Activated CD8-positive, alpha-beta memory T cell treated with anti-CD3 and anti-CD28 coated beads, Interleukin-2, amount 50 U/mL, for 1 hour (primary cell): ENCODE results near the gene INPP4B.
"Not testable (repeated sequence)": the region's sequence is repeated elsewhere in the genome, so short reads cannot be mapped to it uniquely, and the experiment has no call there.

Experiments
- DNase-seq: peaks from one replicate; pipeline ENCODE4 v3.0.0-alpha.2; 2020; ENCODE audit errors: extremely low read depth

INPP4B gene

DNA sequence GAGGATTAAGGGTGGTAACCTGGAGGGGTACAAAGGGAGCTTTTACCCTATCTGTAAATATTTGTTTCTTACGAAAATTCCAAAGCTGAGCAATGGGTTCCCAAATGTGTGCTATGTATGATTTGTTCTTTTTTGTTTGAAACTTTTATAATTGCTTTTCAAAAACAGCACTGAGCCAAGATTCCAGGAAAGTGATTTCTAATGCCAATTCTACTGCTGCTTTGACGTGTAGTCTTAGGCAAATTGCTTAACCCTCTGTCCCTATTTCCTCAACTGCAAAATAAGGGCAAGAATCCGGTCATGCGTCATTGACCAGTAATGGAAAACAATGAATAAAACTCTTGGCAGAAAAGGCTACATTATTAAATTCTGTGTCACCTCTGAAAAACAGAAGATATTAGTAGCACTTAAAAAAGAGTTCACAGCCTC lies 755.0 kb downstream of the INPP4B start:
- DNase-seq, result no peak

- no peak for DNase-seq
Measured at GRCh38 chr4:142088906-142089305, 757.2 kb downstream of the INPP4B start.

- no peak for DNase-seq
Measured at GRCh38 chr4:142085513-142086292, 760.4 kb downstream of the INPP4B start.

DNA sequence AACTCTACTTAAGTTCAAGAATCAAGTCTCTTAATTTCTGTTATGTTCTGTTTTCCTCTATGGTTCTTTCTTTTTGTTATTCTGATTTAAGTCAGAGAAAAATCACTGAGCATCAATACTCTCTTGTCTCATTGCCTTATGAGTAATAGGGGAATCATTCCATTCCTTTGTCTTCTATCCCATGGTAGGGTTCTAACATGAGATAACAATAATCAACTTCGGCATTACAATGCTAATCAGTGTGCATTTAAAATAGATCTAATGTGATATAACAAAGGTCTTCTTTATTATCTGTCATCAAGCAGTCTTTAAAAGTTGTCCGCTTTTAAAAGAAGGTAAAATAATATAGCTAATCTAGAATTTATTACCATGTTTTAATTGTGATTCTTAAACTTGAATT lies 762.8 kb downstream of the INPP4B start:
- DNase-seq, result no peak

- DNase-seq, result no peak
Measured at GRCh38 chr4:142081025-142081424, 765.1 kb downstream of the INPP4B start.

DNA sequence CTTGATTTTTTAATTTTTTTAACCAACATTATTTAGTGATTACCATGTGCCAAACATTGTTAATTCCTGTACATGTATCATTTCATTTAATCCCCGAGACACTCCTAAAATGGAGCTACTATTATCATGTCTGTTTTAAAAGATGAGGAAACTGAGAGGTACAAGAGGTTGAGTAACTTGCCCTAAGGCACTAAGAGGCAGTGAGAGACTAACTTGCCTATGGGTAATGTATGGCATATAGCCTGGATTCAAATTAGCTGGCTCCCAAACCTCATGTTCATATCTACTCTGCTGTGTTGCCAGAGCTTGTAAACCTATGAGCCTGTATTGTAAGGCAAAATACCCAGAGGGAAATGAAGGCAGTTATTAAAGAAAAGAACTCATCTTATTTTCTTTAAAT lies 766.1 kb downstream of the INPP4B start:
- no peak for DNase-seq

- DNase-seq, result no peak
Measured at GRCh38 chr4:142077048-142077447, 769.1 kb downstream of the INPP4B start.

DNA sequence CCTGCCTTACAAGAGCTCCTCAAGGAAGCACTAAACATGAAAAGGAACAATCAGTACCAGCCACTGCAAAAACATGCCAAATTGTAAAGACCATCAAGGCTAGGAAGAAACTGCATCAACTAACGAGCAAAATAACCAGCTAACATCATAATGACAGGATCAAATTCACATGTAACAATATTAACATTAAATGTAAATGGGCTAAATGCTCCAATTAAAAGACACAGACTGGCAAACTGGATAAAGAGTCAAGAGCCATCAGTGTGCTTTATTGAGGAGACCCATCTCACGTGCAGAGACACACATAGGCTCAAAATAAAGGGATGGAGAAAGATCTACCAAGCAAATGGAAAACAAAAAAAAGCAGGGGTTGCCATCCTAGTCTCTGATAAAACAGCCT lies 777.8 kb downstream of the INPP4B start:
- DNase-seq, result not testable (repeated sequence)

- not testable (repeated sequence) for DNase-seq
Measured at GRCh38 chr4:142066562-142066961, 779.5 kb downstream of the INPP4B start.

- no peak for DNase-seq
Measured at GRCh38 chr4:142065086-142065647, 780.9 kb downstream of the INPP4B start.

DNA sequence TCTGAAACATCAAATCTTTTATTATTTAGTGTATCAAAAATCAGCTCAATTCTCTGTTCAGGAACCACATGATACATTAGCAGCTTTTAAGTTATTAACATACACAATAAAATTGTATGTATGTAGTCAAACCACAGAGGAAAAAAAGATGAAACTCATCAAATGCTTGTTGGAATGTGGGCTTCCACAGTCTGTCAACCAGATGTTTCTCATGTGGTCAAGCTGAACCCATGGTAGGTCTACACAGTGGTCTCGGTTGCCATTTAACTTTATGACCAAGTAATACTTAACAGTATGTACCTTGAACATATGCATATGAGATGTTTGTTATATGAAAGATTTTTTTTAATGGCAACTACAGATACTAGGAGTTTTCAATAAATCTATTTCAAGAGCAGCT lies 781.9 kb downstream of the INPP4B start:
- no peak for DNase-seq

GRCh38 chr4:142045996-142046395 lies 800.1 kb downstream of the INPP4B start:
- no peak for DNase-seq

DNA sequence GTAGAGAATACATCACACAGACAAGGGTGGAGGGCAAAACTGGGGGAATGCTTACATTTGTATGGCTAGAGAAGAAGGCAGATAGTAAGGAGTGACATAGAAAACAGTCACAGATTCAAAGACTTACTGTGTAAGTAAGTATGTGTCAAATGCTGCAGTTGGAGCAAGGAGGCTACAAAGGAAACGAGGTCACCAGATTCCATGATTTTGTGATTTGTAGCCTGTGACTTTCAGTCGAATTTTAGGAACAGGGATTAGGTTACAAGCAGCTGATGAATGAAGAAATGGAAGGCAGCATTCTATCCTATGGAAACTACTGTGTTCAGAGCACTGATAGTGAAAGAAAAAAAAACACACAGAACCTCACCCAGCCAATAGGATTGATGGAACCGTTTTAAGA lies 801.8 kb downstream of the INPP4B start:
- DNase-seq, result no peak

DNA sequence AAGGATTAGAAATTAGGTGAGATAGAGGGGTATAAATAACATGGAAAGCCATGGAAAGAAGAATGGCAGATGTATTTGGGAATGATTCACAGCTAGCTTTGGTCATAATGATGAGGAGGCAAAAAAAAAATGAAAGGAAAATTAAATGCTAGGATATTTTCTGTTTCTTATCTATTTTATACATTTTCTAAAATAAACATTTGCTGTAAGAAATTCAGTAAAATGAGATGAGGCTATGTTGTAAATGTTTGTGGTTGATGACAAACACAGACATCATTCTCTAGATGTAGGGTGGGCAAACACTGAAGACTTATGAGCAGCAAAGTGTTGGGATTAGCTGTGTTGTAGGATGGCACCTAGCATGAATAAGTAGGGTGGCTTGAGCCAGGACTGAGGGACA lies 802.6 kb downstream of the INPP4B start:
- no peak for DNase-seq

DNA sequence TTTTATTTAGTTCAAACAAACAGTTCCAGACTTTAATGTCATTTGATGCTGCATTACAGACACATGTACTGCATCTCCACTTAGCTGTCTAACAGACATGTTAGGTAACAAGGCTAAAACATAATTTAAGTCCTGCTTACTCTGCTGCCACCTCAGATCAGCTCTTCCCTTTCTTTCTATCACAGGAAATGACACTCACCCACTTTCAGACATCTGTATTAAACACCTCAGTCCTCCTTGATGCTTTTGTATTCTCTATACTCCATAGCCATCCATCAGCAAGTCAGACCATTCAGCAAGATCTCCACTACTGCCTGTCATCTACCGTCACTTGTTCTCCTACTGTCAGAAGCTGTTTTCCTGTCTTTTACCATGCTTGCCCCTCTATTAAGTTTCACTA lies 804.3 kb downstream of the INPP4B start:
- DNase-seq, result no peak

GRCh38 chr4:142040043-142040442 lies 806.1 kb downstream of the INPP4B start:
- no peak for DNase-seq

GRCh38 chr4:142036795-142037583 lies 809.1 kb downstream of the INPP4B start:
- DNase-seq, result no peak

- no peak for DNase-seq
Measured at GRCh38 chr4:142035566-142035965, 810.5 kb downstream of the INPP4B start.

DNA sequence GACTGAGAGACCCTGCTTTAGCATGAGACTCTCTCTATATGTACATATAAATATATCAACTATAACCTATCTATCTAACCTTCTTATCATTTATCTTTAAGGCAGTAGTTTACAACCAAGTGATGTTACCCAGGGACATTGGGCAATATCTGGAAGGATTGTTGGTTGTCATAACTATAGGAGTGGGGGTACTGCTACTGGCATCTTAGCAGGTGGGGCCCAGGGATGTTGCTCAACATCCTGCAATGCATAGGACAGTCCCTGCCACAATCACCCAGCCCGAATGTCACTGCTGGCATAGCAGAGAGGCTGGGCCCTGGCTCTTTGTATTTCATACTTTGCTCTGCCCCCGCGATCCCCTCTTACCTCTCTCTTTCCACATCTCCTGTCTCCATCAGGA lies 812.0 kb downstream of the INPP4B start:
- DNase-seq, result no peak

GRCh38 chr4:142030010-142030409 lies 816.1 kb downstream of the INPP4B start:
- no peak for DNase-seq

DNA sequence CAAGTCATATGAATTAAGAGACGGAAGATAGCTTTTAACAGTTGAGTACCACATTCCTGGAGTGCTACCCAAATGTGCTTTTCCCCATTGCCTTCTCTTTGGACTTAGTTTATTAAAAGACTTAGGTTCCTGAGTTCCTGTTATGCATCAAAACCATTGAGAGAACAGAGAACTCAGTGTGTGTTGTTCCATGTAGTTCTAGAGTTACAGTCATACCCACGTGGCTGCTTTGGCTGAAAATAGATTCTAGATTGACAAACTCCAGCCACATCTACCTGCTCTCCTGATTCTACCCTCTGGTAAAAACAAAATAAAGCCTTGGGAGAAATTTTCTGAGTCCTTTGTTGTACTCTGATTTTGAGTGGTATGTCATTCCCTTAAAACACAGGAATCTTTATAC lies 824.3 kb downstream of the INPP4B start:
- no peak for DNase-seq

DNA sequence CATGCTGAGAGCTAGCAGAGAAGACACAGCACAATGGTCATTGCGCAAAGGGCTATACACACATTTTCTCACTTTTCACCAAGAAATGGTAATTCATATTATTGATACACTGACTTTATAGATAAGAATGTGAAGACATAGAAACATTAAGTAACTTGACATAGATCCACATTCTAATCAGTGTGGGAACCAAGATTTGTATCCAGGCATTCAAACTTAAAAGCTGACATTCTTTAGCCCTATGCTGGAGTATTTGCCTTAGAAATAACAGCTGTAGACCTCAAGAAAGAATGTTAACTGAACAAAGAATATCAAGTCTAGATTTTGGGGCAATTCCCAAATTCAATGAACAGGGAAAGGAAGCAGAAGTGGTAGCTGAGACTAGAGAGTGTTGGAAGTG lies 824.9 kb downstream of the INPP4B start:
- DNase-seq, result no peak

DNA sequence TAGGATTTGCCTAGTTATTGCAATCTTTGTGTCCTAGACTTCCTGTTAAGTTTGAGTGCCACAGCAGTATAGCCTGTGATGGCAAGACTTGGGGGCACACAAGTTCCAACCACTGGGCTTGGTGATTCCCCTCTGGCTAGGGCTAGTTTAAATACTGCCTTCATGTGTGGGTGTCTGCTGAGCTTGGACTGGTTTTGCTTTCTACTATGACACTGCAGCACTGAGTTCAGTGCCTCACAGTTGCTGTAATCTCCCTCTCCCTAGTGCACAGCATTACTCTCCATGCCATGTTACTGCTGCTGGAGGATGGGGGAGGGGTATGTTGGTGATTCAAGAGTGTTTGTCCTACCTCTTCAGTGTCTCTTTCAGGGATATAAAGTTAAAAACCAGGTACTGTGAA lies 830.1 kb downstream of the INPP4B start:
- no peak for DNase-seq
